Rectal smooth muscle tissue (tissue), 1 donor: ENCODE results near the gene ITPR1.

Experiments
- H3K27ac ChIP-seq: one replicate; pipeline ENCODE4 v1.7.0; 2013; ENCODE audit warnings: low read depth, low read length, inconsistent platforms
- H3K27me3 ChIP-seq: one replicate; pipeline ENCODE4 v1.7.0; 2013; ENCODE audit warnings: low read length; ENCODE audit not compliant: control insufficient read depth, insufficient read depth
- H3K36me3 ChIP-seq: one replicate; pipeline ENCODE4 v1.7.0; 2013; ENCODE audit warnings: low read length; ENCODE audit not compliant: control insufficient read depth, insufficient read depth
- H3K4me1 ChIP-seq: one replicate; pipeline ENCODE4 v1.7.0; 2013; ENCODE audit warnings: low read length; ENCODE audit not compliant: control insufficient read depth, insufficient read depth
- H3K4me3 ChIP-seq: one replicate; pipeline ENCODE4 v1.7.0; 2013; ENCODE audit warnings: low read length
- H3K9ac ChIP-seq: one replicate; pipeline ENCODE4 v1.7.0; 2013; ENCODE audit warnings: low read length

Gene ITPR1

DNA sequence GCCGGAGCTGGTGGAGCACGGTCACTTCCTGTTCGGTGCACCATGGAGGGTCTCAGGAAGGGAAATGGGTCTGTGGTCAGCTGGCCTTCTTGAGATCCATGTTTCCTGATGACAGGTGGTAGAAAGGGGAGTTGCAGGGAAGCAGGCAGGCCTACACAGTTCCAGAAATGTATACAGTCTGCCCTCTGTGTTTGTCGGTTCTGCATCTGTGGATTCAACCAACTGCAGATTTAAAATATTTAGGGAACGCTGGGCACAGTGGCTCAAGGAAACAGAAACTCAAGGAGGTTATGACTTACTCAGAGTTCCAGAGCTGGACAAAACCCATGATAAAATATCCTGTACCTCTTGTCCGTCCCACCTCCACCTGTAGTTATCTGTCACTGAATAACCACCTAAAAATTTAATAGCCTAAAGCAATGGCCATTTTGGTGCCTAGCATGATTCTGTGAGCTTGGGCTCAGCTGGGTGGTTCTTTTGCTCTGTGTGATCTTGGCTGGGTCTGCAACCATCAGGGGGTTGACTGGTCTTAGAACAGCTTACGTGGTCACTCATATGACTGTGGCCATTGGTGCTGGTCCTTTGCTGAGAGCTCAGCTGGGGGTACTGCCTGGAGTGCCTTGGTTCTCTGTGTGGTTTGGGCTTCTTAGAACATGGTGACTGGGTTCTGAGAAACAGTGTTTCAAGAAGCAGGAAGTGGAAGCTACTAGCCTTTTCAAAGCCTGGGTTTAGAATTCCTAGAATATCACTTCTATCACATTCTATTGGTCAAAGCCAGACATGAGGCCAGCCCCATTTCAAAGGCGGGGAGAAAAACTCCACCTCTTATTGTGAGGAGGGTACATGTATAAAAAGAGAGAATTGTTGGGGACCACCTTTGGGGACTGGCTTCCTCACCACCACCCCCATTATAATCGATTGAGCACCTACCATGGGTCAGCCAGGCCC lies 246.4 kb downstream of the ITPR1 start:
- no peak overlapping the region for H3K27ac ChIP-seq
- H3K9ac ChIP-seq: no peak overlapping the region
- H3K27me3 ChIP-seq: no peaks in the 10 kb centered on the region
- H3K4me3 ChIP-seq: no peak overlapping the region
- peaks cover 4% of the 10 kb centered on the region for H3K36me3 ChIP-seq
- H3K4me1 ChIP-seq: peaks cover 14% of the 10 kb centered on the region

DNA sequence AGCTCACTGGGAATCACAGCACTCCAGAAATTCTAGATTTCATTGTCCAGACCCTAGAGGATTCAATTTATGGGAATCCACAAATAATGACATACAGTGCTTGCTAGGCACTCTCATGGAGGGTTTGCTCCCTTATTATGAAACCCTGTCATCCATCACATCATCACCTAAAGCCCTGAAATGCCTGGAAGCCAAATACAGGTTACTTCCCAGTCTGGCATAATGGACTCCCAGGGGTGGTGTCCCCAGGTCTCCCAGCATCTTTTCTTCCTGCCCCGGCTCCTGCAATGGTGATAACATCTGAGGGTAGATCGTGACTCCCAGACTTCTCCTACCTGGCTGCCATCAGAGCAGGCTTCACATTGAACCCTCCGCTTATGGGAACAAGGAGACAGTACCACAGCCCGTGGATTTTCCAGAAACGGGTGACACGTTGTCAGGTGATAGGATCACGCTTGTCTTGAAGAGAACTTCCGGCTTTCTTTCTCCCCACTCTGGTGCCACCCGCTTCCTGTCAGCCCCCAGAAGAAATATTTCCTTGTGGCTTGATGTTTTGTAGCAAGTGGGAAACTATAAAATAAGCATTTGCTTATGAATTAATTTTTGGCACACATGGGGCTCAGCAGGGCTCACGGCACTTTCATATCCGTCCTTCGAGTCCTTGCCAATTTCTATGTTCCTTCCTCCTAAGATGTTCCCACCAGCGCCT lies 247.4 kb downstream of the ITPR1 start:
- peaks cover 4% of the 10 kb centered on the region for H3K36me3 ChIP-seq
- no peak overlapping the region for H3K4me3 ChIP-seq
- peak overlapping the region; percentile 86 for H3K27ac ChIP-seq
- peaks cover 14% of the 10 kb centered on the region for H3K4me1 ChIP-seq
- no peaks in the 10 kb centered on the region for H3K27me3 ChIP-seq
- H3K9ac ChIP-seq: no peak overlapping the region

DNA sequence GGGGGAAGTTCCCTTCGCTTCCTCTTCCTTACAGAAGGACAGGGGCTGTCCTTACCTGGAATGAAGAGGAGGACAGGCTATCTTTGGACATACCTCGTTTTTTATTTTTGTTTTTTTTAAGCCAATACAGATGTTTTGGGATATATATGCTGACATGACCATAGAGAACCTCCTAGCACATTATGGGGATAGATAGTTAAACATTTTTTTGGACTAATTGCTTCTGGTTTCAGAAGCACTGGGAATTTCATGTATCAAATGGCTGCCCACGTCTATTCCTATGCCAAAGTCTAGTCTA lies 247.9 kb downstream of the ITPR1 start:
- peaks cover 4% of the 10 kb centered on the region for H3K36me3 ChIP-seq
- no peaks in the 10 kb centered on the region for H3K27me3 ChIP-seq
- H3K4me1 ChIP-seq: peaks cover 14% of the 10 kb centered on the region
- H3K9ac ChIP-seq: no peak overlapping the region
- H3K27ac ChIP-seq: peak overlapping the region; percentile 86
- H3K4me3 ChIP-seq: no peak overlapping the region

DNA sequence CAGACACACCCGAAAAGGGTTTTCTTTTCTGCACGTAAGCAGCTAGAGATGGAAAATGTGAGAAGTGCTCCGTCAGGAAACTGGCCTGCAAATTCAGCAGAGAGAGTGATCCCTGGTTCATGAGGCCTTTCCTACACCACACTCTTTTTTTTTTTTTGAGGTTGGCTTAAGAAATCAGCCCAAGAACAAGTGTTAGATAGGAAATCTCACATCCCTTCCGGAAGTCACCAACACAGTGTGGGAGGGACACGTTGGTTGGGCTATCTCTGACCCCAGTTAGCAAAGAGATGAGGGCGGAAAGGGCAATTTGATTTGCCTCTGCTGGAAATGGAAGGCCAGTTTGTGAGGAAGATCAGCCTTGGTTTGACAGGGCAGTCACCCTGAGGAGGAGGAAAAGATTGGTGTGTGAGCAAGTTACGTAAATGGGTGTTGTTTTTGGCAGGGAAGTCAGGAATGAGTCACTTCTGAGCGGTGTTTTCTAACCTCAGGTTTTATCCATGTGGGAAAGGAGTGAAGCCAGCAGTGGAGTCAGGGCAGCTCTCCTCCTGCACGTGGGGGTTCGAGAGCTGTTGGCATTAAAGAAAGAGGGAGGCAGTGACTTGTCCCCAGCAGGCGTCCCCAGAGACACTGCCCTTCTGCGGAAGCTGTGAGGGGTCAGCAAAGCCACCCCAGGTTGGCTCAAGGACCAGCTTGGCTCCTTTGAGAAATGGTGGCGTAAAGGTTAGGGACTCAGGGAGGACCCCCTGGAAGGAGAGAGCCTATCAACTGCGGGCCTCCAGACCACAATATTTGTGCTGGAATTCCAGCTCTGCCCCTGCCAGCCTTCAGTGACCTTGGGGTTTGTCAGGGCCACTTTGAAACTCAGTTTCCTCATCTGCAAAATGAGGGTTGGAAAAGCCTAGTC lies 248.5 kb downstream of the ITPR1 start:
- Histone ChIP-seq H3K36me3 (no peaks in the 10 kb centered on the region), H3K4me1 (peaks cover 14% of the 10 kb centered on the region), H3K9ac (no peak overlapping the region), H3K4me3 (no peak overlapping the region), H3K27me3 (no peaks in the 10 kb centered on the region), H3K27ac (peak overlapping the region; percentile 86)

DNA sequence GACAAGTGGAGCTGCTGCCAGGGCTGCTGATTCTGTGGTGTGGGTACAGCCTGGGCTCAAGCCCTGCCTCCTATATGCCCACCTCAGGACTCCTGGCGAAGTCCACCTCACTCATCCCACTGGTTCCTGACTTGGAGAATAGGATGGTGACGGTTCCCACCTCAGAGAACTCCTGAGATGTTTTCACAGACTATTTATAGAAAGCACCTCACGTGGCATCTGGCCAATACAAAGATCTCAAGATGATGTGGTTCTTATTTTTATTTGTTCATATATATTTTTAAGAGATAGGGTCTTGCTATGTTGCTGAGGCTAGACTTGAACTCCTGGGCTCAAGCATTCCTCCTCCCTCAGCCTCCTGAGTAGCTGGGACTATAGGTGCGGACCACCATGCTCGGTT lies 249.2 kb downstream of the ITPR1 start:
- no peaks in the 10 kb centered on the region for H3K27me3 ChIP-seq
- no peak overlapping the region for H3K9ac ChIP-seq
- H3K4me3 ChIP-seq: no peak overlapping the region
- H3K36me3 ChIP-seq: no peaks in the 10 kb centered on the region
- peak overlapping the region; percentile 86 for H3K27ac ChIP-seq
- peaks cover 14% of the 10 kb centered on the region for H3K4me1 ChIP-seq

DNA sequence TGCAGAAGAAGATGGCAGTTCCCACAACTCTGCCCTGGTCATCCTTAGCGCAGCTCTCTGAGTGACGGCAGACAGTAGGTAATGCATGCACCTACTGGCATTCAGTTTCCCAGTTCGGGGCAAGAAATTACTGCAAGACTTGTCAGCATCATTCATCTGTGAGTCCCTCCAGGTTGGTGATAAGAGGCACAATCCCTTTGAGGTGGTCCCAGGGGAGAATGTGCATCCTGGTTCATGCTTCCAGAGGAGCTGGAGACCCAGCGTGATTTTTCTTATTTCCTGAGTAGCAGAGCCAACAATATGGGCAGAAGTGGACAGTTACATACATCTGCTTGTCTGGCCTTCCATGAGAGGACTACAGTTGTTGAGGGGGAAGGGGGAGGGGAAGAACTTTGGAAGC lies 250.2 kb downstream of the ITPR1 start:
- Histone ChIP-seq H3K4me3 (no peak overlapping the region), H3K27ac (no peak overlapping the region), H3K9ac (no peak overlapping the region), H3K4me1 (peaks cover 14% of the 10 kb centered on the region), H3K27me3 (no peaks in the 10 kb centered on the region), H3K36me3 (no peaks in the 10 kb centered on the region)

DNA sequence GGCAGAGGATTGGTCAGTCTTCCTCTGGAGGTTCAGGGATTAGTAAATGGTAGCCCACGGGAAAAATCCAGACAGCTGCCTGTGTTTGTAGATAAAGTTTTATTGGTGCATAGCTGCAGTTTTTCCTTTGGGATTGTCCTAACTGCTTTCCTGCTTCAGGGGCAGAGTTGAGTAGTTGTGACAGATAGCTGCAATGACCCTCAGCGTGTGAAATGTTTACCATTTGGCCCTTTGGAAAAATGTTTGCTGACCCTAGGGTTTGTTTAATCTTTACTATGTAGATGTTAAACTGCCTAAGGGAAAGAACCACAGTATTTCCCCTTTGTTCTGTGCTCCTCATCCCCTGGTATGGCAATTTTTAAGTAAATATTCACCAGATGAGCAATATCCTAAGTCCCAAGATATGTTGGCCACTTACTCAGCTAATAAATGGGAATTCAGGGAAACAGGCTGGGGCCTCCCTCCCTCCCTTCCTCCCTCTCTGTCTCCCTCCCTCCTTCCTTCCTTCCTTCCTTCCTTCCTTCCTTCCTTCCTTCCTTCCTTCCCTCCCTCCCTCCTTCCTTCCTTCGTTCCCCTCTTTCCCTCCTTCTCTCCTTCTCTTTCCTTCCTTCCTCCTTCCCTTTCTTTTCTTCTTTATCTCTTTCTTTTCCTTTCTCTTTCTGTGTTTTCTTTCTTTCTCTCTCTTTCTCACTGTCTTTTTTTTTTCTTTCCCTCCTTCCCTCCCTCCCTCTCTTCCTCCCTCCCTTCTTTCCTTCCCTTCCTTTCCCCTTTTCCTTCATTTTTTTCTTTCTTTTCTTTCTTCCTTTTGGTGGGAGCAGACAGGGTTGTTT lies 251.5 kb downstream of the ITPR1 start:
- Histone ChIP-seq H3K9ac (no peak overlapping the region), H3K27me3 (no peaks in the 10 kb centered on the region), H3K4me3 (no peak overlapping the region), H3K36me3 (no peaks in the 10 kb centered on the region), H3K27ac (peak overlapping the region; percentile 21), H3K4me1 (peaks cover 15% of the 10 kb centered on the region)

DNA sequence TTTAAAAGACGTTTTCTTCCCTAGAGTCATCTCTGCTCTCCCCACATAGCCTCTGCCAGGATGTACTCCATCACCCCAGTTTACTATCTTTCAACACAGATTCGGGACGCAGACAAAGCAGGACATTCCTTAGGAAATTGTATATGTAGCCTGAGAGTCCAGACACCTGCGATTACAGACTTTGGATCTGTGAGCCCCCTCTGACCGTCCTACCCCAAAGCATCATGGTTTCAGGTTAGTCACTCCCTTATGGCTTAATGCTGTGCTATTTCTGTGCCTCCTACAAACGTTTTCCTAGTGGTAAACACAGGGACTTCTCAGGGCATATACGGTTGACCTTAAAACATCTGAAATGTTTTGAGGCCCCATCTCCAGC lies 252.1 kb downstream of the ITPR1 start:
- no peak overlapping the region for H3K27ac ChIP-seq
- no peaks in the 10 kb centered on the region for H3K36me3 ChIP-seq
- no peak overlapping the region for H3K9ac ChIP-seq
- H3K4me3 ChIP-seq: no peak overlapping the region
- H3K4me1 ChIP-seq: peaks cover 21% of the 10 kb centered on the region
- H3K27me3 ChIP-seq: no peaks in the 10 kb centered on the region

DNA sequence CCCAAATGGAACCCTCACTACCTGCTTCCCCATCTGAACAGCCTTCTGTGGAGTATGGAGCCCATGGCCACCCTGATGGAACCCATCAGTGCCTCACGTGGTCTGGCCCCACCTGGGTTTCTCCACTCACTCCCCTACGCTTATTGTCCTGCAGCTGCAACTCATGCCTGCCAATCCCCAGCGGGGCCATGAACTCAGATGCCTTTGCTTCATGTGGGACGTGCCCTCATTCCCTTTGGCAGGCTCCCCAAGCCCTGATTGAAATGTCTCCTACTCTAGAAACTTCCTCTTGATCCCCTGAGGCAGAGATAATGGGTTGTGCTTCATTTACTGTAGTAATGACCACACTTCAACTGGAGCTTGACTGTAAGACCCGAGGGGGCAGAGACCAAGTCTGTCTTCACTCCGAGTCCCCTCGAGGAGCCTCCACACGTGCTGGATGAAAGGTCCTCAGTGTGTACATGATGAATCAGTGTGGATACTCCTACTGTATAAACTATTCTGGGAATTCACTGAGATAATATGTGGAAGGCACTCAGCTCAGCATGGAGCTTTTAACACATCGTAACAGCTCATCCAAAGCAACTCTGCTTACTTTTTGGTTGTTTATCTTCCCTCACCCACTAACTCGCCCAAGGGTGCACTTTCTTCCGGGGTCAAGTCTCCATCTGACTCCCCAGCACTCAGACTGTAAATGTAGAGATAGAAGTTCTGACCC lies 253.3 kb downstream of the ITPR1 start:
- H3K4me3 ChIP-seq: no peak overlapping the region
- H3K27me3 ChIP-seq: no peaks in the 10 kb centered on the region
- H3K36me3 ChIP-seq: no peaks in the 10 kb centered on the region
- H3K9ac ChIP-seq: no peak overlapping the region
- H3K27ac ChIP-seq: no peak overlapping the region
- H3K4me1 ChIP-seq: peaks cover 25% of the 10 kb centered on the region

DNA sequence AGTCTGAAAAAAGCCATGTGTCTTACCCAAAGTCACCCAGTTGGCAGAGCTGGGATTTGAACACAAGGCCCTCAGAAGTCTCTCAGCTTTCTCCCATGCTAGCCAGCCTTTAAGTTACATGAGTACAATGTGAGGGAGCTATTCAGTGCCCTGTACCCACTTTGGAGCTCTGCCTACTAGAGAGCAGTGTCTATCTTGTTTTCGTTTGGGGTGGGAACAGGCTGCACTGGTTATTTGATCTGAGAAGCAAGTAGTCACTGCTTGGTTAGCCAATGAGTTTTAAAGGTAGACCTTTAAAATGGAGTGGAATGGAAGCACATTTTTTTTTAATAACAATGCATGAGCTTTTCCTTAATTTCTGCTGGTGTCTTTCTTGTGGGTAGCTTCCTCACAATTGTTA lies 255.0 kb downstream of the ITPR1 start:
- H3K4me1 ChIP-seq: peaks cover 24% of the 10 kb centered on the region
- no peaks in the 10 kb centered on the region for H3K27me3 ChIP-seq
- H3K4me3 ChIP-seq: no peak overlapping the region
- H3K9ac ChIP-seq: no peak overlapping the region
- no peak overlapping the region for H3K27ac ChIP-seq
- no peaks in the 10 kb centered on the region for H3K36me3 ChIP-seq

DNA sequence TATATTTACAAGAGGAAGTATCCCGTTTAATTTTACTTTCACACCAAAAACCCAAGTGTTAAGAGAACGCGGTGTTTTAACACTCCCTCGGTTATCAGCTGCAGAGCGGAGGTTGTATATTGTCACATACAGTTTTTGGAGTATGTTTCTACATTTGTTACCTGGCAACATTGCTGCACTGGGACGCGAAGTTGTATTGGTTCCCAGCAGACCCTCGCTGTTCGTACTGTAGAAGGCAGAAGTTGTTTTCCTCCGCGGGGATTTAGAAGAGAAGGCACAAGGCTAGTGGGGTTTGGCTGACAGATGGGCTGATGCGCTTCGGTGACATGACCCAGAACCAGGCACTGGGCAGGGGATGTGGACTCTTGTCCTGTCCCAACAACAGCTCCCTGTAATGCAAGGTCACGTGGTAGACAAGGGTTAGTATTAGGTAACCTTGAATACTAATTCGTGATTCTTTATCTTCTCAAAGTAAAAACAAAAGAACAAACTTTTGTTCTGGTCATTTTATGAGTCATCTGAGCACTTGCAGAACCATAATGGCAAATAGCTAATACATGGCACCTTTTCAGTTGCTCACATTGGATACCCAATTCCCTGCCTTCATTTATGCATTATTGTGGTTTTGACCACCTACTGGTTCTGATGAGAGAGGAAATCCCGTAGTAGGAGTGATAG lies 255.7 kb downstream of the ITPR1 start:
- no peak overlapping the region for H3K9ac ChIP-seq

More for the DNA sequence above, 255.7 kb downstream of the ITPR1 start:
- Histone ChIP-seq H3K4me3 (no peak overlapping the region), H3K4me1 (peaks cover 24% of the 10 kb centered on the region), H3K27ac (peak overlapping the region; percentile 93), H3K36me3 (no peaks in the 10 kb centered on the region), H3K27me3 (no peaks in the 10 kb centered on the region)
